HepG2 (cell line): Measurements from ENCODE around the gene FAM229A. TPM values are rescaled to one million over a fixed set of nuclear protein-coding genes. Genes with fewer than 3 reads are reported as not detected.
A peak's percentile ranks its signal among the peaks of the same experiment; 100 is the strongest.

Source experiments
- ATRX ChIP-seq: sonication (generic); formaldehyde crosslinking; IDR thresholded peaks from 2 replicates; pipeline ENCODE4 v1.4.0; 2020; ENCODE audit warnings: missing genetic modification reagents, borderline replicate concordance
- CHCHD3 ChIP-seq: sonication (generic); formaldehyde crosslinking; IDR thresholded peaks from 2 replicates; pipeline ENCODE4 v1.8.0; 2022; ENCODE audit warnings: mild to moderate bottlenecking, missing genetic modification reagents, moderate library complexity
- CREB1 ChIP-seq, 2 experiments: fragments of 450-650 bp in 1 of 2; IDR thresholded peaks; 2 replicates each; pipeline ENCODE4 v1.6.1; 2016 to 2017; ENCODE audit warnings: control low read depth in 1 of 2, mild to moderate bottlenecking in 1 of 2, missing compliant biosample characterization in 1 of 2, missing genetic modification characterization in 1 of 2
- CREM ChIP-seq, 2 experiments: sonication (generic) in 1 of 2; formaldehyde crosslinking in 1 of 2; IDR thresholded peaks; 2 replicates each; pipeline versions ENCODE4 v1.4.0 to v1.6.1; 2016 to 2020; ENCODE audit warnings: antibody characterized with exemption in 1 of 2, mild to moderate bottlenecking in 1 of 2, missing genetic modification reagents in 1 of 2
- DNMT3B ChIP-seq: conservative IDR thresholded peaks from 2 replicates; pipeline ENCODE4 v1.6.1; 2016; ENCODE audit warnings: missing biosample characterization, control low read depth
- FOXA1 ChIP-seq, 2 experiments: fragments of 450-650 bp in 1 of 2; sonication (generic) in 1 of 2; formaldehyde crosslinking in 1 of 2; IDR thresholded peaks; 2 replicates each; pipeline versions ENCODE4 v1.4.0 to v1.6.1; 2016 to 2020; ENCODE audit warnings: missing genetic modification reagents in 1 of 2
- MED8 ChIP-seq: sonication (generic); formaldehyde crosslinking; IDR thresholded peaks from 2 replicates; pipeline ENCODE4 v1.8.1; 2023; ENCODE audit warnings: mild to moderate bottlenecking, missing genetic modification reagents; ENCODE audit not compliant: insufficient replicate concordance
- PHF5A ChIP-seq: IDR thresholded peaks from one replicate; pipeline ENCODE4 v1.6.1; 2018; ENCODE audit warnings: low read depth, missing genetic modification reagents; ENCODE audit not compliant: unreplicated experiment
- TGIF2 ChIP-seq: IDR thresholded peaks from 2 replicates; pipeline ENCODE4 v1.6.1; 2016; ENCODE audit warnings: control low read depth, missing compliant biosample characterization
- YEATS2 ChIP-seq: sonication (generic); formaldehyde crosslinking; IDR thresholded peaks from 2 replicates; pipeline ENCODE4 v1.4.0; 2020; ENCODE audit warnings: missing genetic modification reagents, borderline replicate concordance
- ZBTB3 ChIP-seq: sonication (generic); formaldehyde crosslinking; IDR thresholded peaks from 2 replicates; pipeline ENCODE4 v1.4.0; 2020; ENCODE audit warnings: low read depth, mild to moderate bottlenecking, moderate library complexity, missing genetic modification reagents, borderline replicate concordance
- ZFP36L2 ChIP-seq: sonication (generic); formaldehyde crosslinking; IDR thresholded peaks from 2 replicates; pipeline ENCODE4 v1.4.0; 2020; ENCODE audit warnings: missing genetic modification reagents
- ZNF564 ChIP-seq: sonication (generic); formaldehyde crosslinking; IDR thresholded peaks from 2 replicates; pipeline ENCODE4 v1.8.1; 2023; ENCODE audit warnings: mild to moderate bottlenecking, missing genetic modification reagents
- ZSCAN22 ChIP-seq: sonication (generic); formaldehyde crosslinking; IDR thresholded peaks from 2 replicates; pipeline ENCODE4 v1.4.0; 2020; ENCODE audit warnings: mild to moderate bottlenecking, missing genetic modification reagents
- polyA plus RNA-seq, 8 experiments: library from polyadenylated mRNA; depleted of rRNA in 3 of 8; stranded (reverse) in 7 of 8; unstranded in 1 of 8; fragments of >200 nt; fragmentation: Illumina TruSeq in 4 of 8; extraction: Trizol in 4 of 8; gene quantifications; 2 replicates each; pipeline versions ENCODE4 v1.2.1 to v1.2.3, GENCODE V29; 2011 to 2016; ENCODE audit warnings: low read depth in 4 of 8, missing spikeins in 1 of 8, mixed read lengths in 1 of 8; ENCODE audit not compliant: insufficient read depth in 1 of 8
- total RNA-seq, 5 experiments: library from RNA; depleted of rRNA; stranded (reverse); fragments of >200 nt; fragmentation: Illumina TruSeq; extraction: Trizol; gene quantifications; 2 replicates each; pipeline ENCODE4 v1.2.3, GENCODE V29; 2016; ENCODE audit warnings: low read depth in 1 of 5
- TF ChIP-seq, protein P1 (sequence below): sonication (generic); formaldehyde crosslinking; IDR thresholded peaks from 2 replicates; pipeline ENCODE4 v1.4.0; 2020; ENCODE audit warnings: mild to moderate bottlenecking, missing genetic modification reagents
- TF ChIP-seq, protein P2 (sequence below): sonication (generic); formaldehyde crosslinking; conservative IDR thresholded peaks from 2 replicates; pipeline ENCODE4 v1.4.0; 2020; ENCODE audit warnings: missing genetic modification reagents
- TF ChIP-seq, protein P3 (sequence below): sonication (generic); formaldehyde crosslinking; IDR thresholded peaks from 2 replicates; pipeline ENCODE4 v1.5.0; 2020; ENCODE audit warnings: mild to moderate bottlenecking, missing genetic modification reagents
- TF ChIP-seq, protein P4 (sequence below): sonication (generic); formaldehyde crosslinking; IDR thresholded peaks from 2 replicates; pipeline ENCODE4 v1.5.1; 2020; ENCODE audit warnings: mild to moderate bottlenecking, missing genetic modification reagents, moderate library complexity

The FAM229A gene
- total and polyA plus RNA-seq, 2 of the 13 experiments (the other 11 are each of a cell fraction or from before 2014, with no cell fraction given): 3.2 to 17.6 TPM

DNA sequence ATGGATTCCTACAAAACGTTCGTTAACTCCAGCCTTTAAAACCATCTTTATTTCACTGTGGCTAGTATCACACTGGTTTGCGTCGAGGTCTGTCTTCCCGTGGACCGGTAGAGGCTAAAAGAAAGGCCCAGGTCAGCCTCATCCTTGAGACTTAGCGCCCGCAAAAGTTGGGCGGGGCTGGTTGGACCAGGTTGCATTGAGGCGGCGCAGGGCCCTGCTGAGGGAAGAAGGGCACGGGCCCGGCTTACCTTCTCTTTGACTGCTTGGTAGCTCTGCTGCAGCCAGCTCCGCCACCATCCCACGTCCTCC lies 31.5 kb upstream of the FAM229A start (continued):
- TF ChIP-seq, protein P1, sequence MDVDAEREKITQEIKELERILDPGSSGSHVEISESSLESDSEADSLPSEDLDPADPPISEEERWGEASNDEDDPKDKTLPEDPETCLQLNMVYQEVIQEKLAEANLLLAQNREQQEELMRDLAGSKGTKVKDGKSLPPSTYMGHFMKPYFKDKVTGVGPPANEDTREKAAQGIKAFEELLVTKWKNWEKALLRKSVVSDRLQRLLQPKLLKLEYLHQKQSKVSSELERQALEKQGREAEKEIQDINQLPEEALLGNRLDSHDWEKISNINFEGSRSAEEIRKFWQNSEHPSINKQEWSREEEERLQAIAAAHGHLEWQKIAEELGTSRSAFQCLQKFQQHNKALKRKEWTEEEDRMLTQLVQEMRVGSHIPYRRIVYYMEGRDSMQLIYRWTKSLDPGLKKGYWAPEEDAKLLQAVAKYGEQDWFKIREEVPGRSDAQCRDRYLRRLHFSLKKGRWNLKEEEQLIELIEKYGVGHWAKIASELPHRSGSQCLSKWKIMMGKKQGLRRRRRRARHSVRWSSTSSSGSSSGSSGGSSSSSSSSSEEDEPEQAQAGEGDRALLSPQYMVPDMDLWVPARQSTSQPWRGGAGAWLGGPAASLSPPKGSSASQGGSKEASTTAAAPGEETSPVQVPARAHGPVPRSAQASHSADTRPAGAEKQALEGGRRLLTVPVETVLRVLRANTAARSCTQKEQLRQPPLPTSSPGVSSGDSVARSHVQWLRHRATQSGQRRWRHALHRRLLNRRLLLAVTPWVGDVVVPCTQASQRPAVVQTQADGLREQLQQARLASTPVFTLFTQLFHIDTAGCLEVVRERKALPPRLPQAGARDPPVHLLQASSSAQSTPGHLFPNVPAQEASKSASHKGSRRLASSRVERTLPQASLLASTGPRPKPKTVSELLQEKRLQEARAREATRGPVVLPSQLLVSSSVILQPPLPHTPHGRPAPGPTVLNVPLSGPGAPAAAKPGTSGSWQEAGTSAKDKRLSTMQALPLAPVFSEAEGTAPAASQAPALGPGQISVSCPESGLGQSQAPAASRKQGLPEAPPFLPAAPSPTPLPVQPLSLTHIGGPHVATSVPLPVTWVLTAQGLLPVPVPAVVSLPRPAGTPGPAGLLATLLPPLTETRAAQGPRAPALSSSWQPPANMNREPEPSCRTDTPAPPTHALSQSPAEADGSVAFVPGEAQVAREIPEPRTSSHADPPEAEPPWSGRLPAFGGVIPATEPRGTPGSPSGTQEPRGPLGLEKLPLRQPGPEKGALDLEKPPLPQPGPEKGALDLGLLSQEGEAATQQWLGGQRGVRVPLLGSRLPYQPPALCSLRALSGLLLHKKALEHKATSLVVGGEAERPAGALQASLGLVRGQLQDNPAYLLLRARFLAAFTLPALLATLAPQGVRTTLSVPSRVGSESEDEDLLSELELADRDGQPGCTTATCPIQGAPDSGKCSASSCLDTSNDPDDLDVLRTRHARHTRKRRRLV (CRISPR knock-in tag): no peak; the same call in 1 of the 2 replicates
- TF ChIP-seq ZFP36L2 (no peak), CREB1 (IDR thresholded peaks at IDR 0.05) (no peak), CREB1 (CRISPR knock-in tag; IDR thresholded peaks at IDR 0.05) (no peak), ATRX (CRISPR knock-in tag) (no peak), ZBTB3 (CRISPR knock-in tag) (no peak), FOXA1 (IDR thresholded peaks at IDR 0.05) (no peak), FOXA1 (CRISPR knock-in tag; IDR thresholded peaks at IDR 0.05) (no peak), ZNF564 (CRISPR knock-in tag) (no peak), DNMT3B (no peak), CREM (IDR thresholded peaks at IDR 0.05) (no peak), CREM (CRISPR knock-in tag; IDR thresholded peaks at IDR 0.05) (no peak), ZSCAN22 (no peak), MED8 (CRISPR knock-in tag) (no peak), TGIF2 (CRISPR knock-in tag) (no peak), PHF5A (CRISPR knock-in tag) (no peak), CHCHD3 (CRISPR knock-in tag) (no peak), YEATS2 (CRISPR knock-in tag) (no peak)
- TF ChIP-seq, protein P2, sequence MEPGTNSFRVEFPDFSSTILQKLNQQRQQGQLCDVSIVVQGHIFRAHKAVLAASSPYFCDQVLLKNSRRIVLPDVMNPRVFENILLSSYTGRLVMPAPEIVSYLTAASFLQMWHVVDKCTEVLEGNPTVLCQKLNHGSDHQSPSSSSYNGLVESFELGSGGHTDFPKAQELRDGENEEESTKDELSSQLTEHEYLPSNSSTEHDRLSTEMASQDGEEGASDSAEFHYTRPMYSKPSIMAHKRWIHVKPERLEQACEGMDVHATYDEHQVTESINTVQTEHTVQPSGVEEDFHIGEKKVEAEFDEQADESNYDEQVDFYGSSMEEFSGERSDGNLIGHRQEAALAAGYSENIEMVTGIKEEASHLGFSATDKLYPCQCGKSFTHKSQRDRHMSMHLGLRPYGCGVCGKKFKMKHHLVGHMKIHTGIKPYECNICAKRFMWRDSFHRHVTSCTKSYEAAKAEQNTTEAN (CRISPR knock-in tag): 0 out of 2 replicates have a peak, but pooled peaks have one; percentile 13
- TF ChIP-seq, protein P3, sequence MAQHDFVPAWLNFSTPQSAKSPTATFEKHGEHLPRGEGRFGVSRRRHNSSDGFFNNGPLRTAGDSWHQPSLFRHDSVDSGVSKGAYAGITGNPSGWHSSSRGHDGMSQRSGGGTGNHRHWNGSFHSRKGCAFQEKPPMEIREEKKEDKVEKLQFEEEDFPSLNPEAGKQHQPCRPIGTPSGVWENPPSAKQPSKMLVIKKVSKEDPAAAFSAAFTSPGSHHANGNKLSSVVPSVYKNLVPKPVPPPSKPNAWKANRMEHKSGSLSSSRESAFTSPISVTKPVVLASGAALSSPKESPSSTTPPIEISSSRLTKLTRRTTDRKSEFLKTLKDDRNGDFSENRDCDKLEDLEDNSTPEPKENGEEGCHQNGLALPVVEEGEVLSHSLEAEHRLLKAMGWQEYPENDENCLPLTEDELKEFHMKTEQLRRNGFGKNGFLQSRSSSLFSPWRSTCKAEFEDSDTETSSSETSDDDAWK (CRISPR knock-in tag): no peak
- TF ChIP-seq, protein P4, sequence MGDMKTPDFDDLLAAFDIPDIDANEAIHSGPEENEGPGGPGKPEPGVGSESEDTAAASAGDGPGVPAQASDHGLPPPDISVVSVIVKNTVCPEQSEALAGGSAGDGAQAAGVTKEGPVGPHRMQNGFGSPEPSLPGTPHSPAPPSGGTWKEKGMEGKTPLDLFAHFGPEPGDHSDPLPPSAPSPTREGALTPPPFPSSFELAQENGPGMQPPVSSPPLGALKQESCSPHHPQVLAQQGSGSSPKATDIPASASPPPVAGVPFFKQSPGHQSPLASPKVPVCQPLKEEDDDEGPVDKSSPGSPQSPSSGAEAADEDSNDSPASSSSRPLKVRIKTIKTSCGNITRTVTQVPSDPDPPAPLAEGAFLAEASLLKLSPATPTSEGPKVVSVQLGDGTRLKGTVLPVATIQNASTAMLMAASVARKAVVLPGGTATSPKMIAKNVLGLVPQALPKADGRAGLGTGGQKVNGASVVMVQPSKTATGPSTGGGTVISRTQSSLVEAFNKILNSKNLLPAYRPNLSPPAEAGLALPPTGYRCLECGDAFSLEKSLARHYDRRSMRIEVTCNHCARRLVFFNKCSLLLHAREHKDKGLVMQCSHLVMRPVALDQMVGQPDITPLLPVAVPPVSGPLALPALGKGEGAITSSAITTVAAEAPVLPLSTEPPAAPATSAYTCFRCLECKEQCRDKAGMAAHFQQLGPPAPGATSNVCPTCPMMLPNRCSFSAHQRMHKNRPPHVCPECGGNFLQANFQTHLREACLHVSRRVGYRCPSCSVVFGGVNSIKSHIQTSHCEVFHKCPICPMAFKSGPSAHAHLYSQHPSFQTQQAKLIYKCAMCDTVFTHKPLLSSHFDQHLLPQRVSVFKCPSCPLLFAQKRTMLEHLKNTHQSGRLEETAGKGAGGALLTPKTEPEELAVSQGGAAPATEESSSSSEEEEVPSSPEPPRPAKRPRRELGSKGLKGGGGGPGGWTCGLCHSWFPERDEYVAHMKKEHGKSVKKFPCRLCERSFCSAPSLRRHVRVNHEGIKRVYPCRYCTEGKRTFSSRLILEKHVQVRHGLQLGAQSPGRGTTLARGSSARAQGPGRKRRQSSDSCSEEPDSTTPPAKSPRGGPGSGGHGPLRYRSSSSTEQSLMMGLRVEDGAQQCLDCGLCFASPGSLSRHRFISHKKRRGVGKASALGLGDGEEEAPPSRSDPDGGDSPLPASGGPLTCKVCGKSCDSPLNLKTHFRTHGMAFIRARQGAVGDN (CRISPR knock-in tag): no peak
